GM12878 (cell line): ENCODE results near the gene DNAJC15. TPM values are rescaled to one million over a fixed set of nuclear protein-coding genes. Genes with fewer than 3 reads are reported as not detected.

Experiments
- ATAC-seq: fragments of 200-7000 bp; cut with Tn5 transposase; 3 replicates; pipeline ENCODE4 v1.9.1; 2020; ENCODE audit warnings: mild to moderate bottlenecking, moderate library complexity
- BruUV-seq: library from RNA; stranded (reverse); fragments of 400-500 nt; replicated peaks from 2 replicates; lab custom pipeline; 2021; lab: Mats Ljungman, UMichigan
- CTCF ChIA-PET: fragments of 300-600 bp; sonication (Branson Sonifier 250); formaldehyde crosslinking; extraction: SDS; loops from one replicate; lab custom pipeline; 2021; ENCODE audit warnings: inconsistent platforms; lab: Yijun Ruan, JAX
- POLR2A ChIA-PET: fragments of 350-600 bp; formaldehyde crosslinking; extraction: SDS; loops from one replicate; lab custom pipeline; 2021; ENCODE audit warnings: inconsistent platforms; lab: Charles Lee
- RAD21 ChIA-PET: fragments of 300-600 bp; sonication (Branson Sonifier 250); formaldehyde crosslinking; loops from one replicate; lab custom pipeline; 2023; ENCODE audit warnings: antibody characterized with exemption; ENCODE audit not compliant: unreplicated experiment; lab: Charles Lee
- SMC1A ChIA-PET: fragments of 300-600 bp; sonication (Branson Sonifier 250); formaldehyde crosslinking; loops from one replicate; lab custom pipeline; 2023; ENCODE audit not compliant: unreplicated experiment, uncharacterized antibody; lab: Charles Lee
- DNase-seq: peaks from one replicate; pipeline ENCODE4 v3.0.0-alpha.2; 2011; ENCODE audit warnings: low read depth, low spot score
- FAIRE-seq: peaks from 3 replicates; lab custom pipeline; 2011; peaks lifted over from hg19 to GRCh38; lab: Jason Lieb, UNC
- H2AFZ ChIP-seq: 2 replicates; pipeline ENCODE4 v1.6.0; 2011; ENCODE audit warnings: low read depth, low read length, control low read depth; ENCODE audit not compliant: control insufficient read depth
- H3K27ac ChIP-seq: 2 replicates; pipeline ENCODE4 v1.5.1; 2011; ENCODE audit warnings: control low read depth; ENCODE audit not compliant: control insufficient read depth, insufficient read depth
- H3K27me3 ChIP-seq, 2 experiments: replicated peaks in 1 of 2; 2 replicates each; pipeline versions ENCODE4 v1.6.0 to v1.6.1; 2011; ENCODE audit warnings: low read length in 1 of 2; ENCODE audit not compliant: control insufficient read depth in 2 of 2, insufficient read depth in 2 of 2
- H3K36me3 ChIP-seq, 2 experiments: 2 replicates each; pipeline ENCODE4 v1.5.1; 2011; ENCODE audit warnings: low read length in 1 of 2; ENCODE audit not compliant: control insufficient read depth in 2 of 2, insufficient read depth in 2 of 2
- H3K4me1 ChIP-seq: 2 replicates; pipeline ENCODE4 v1.6.1; 2011; ENCODE audit warnings: mild to moderate bottlenecking, low read length, moderate library complexity, mixed read lengths; ENCODE audit not compliant: control insufficient read depth, insufficient read depth
- H3K4me2 ChIP-seq: 2 replicates; pipeline ENCODE4 v1.6.0; 2011; ENCODE audit warnings: control low read depth; ENCODE audit not compliant: control insufficient read depth, insufficient read depth
- H3K4me3 ChIP-seq: fragments of 200-600 bp; sonication (generic); 2 replicates; pipeline ENCODE4 v1.5.1; 2016
- H3K79me2 ChIP-seq: 2 replicates; pipeline ENCODE4 v1.6.0; 2011; ENCODE audit warnings: low read length; ENCODE audit not compliant: control insufficient read depth, insufficient read depth
- H3K9ac ChIP-seq: 2 replicates; pipeline ENCODE4 v1.8.0; 2011; ENCODE audit warnings: low read length, control low read depth, mixed read lengths; ENCODE audit not compliant: control insufficient read depth, insufficient read depth
- H3K9me3 ChIP-seq: replicated peaks from 3 replicates; pipeline ENCODE4 v1.5.1; 2011; ENCODE audit warnings: mild to moderate bottlenecking, low read length; ENCODE audit not compliant: control insufficient read depth, insufficient read depth
- H4K20me1 ChIP-seq: 2 replicates; pipeline ENCODE4 v1.6.0; 2011; ENCODE audit not compliant: control insufficient read depth, insufficient read depth
- CREM ChIP-seq: IDR thresholded peaks from 2 replicates; pipeline ENCODE4 v1.6.1; 2014; ENCODE audit warnings: antibody characterized with exemption, low read depth
- WRNIP1 ChIP-seq: IDR thresholded peaks from 2 replicates; pipeline ENCODE4 v1.6.1; 2011; ENCODE audit warnings: low read depth, low read length, improper control_type of control experiment, borderline replicate concordance
- ZZZ3 ChIP-seq: IDR thresholded peaks from 2 replicates; pipeline ENCODE4 v1.6.1; 2011; ENCODE audit warnings: low read depth; ENCODE audit not compliant: control insufficient read depth, insufficient read length
- WGBS: methylation state at CpG from one replicate; pipeline ENCODE4 v1.1.6; 2016; ENCODE audit warnings: low lambda C conversion rate; ENCODE audit not compliant: insufficient replicate concordance, insufficient coverage; ENCODE audit errors: missing lambda C conversion rate; 5-methylcytosine and 5-hydroxymethylcytosine counted together
- in situ Hi-C: fragments of 300-500 bp; cut with MboI; formaldehyde crosslinking; loops from 9 replicates; pipeline ENCODE4 v1.14.3; 2018; ENCODE audit warnings: mixed read lengths
- intact Hi-C: fragments of 100-400 bp; cut with micrococcal nuclease; formaldehyde crosslinking; loops from one replicate; pipeline ENCODE4 v1.14.2; 2022; ENCODE audit not compliant: unreplicated experiment
- polyA plus RNA-seq, 11 experiments: library from polyadenylated mRNA; depleted of rRNA in 4 of 11; unstranded in 6 of 11; stranded (reverse) in 5 of 11; fragments of >200 nt; fragmentation: Nextera tagmentation in 4 of 11; fragmentation: Illumina TruSeq in 1 of 11; extraction: Ambion mirVana in 4 of 11; extraction: Trizol in 1 of 11; gene quantifications; 1 replicate in 1 of 11; 2 replicates in 10 of 11; pipeline versions ENCODE4 v1.2.1 to v1.2.3, GENCODE V29; 2011 to 2016; ENCODE audit warnings: inconsistent platforms in 2 of 11, missing spikeins in 2 of 11, low read depth in 1 of 11
- total RNA-seq, 4 experiments: library from RNA; depleted of rRNA in 3 of 4; stranded (reverse); fragments of >200 nt in 3 of 4; fragmentation: Illumina TruSeq in 1 of 4; extraction: Trizol in 1 of 4; gene quantifications; 2 replicates each; pipeline versions ENCODE4 v1.2.1 to v1.2.3, GENCODE V29; 2013 to 2021
- TF ChIP-seq, protein P1 (sequence below): IDR thresholded peaks from 2 replicates; pipeline ENCODE4 v1.6.1; 2011; ENCODE audit warnings: borderline replicate concordance, low read depth, mild to moderate bottlenecking, moderate library complexity, low read length; ENCODE audit not compliant: insufficient read depth, poor library complexity, severe bottlenecking

Gene DNAJC15
- total and polyA plus RNA-seq, 10 of the 15 experiments (the other 5 are each of a cell fraction or from before 2014, with no cell fraction given): 13.1 to 104 (median 54.4) TPM

DNA sequence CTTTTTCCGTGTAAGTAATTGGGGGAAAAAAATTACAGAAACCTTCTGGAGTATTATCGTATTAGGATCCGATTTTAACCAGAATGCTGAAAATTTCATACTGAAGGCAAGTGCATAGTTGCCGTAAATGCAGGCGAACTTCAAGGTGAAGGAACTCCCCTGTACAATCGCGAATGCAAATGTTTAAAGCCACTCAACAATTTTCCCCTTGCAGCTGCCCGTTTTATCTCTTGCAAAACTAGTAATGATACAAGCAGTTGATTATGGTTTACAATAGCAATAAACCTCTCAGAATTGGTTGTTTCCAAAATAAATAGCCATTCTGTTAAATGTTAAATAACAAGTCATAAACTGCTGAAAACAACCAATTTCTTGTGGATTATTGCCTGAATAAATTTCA lies 105.7 kb downstream of the DNAJC15 start (continued):
- TF ChIP-seq ZZZ3: no peak
- TF ChIP-seq, protein P1, sequence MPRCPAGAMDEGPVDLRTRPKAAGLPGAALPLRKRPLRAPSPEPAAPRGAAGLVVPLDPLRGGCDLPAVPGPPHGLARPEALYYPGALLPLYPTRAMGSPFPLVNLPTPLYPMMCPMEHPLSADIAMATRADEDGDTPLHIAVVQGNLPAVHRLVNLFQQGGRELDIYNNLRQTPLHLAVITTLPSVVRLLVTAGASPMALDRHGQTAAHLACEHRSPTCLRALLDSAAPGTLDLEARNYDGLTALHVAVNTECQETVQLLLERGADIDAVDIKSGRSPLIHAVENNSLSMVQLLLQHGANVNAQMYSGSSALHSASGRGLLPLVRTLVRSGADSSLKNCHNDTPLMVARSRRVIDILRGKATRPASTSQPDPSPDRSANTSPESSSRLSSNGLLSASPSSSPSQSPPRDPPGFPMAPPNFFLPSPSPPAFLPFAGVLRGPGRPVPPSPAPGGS: no peak
- TF ChIP-seq, all 136 proteins: peak for 0

DNA sequence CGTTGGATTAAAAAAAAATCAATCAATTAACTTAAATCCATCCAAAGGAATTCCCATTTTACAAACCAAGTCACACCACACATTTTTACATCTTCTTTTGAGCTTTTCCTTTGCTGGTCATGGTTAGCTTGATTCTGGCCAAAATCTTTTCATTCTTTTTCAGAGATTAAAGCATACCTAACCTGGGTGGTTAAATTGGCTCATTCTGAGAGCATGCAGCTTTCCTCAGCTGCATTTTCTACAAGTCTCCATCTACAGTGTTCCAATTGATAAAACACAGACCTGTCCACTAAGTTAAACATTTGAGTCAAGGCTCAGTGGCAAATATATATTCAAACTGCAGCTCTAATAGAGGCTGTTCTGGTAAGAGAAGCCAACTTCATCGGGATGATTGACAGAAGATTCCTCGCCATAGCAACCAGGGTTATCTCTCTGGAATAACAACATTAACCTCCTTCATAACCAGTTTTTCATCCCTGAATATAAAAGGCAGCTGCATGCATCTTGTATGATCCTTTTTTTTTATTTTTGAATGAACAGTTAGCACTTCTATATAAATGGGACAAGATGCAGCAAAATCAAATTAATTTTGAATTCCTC lies 106.2 kb downstream of the DNAJC15 start:
- no peak overlapping the region for H3K9ac ChIP-seq
- H4K20me1 ChIP-seq: no peaks in the 10 kb centered on the region
- TF ChIP-seq WRNIP1: no peak
- no peak for TF ChIP-seq CREM
- intact Hi-C loops: no loop called here
- in situ Hi-C loops: no loop called here
- no peaks in the 10 kb centered on the region; a peak in 1 of 4 replicates for H3K27me3 ChIP-seq
- H2AFZ ChIP-seq: no peak overlapping the region
- 70% methylated on average over 3 of the region's 3 CpGs for WGBS
- H3K27ac ChIP-seq: no peak overlapping the region
- ChIA-PET SMC1A (interaction anchor here (0.6 to 1.7 kb wide), 16 partner anchors 17 to 161 kb away, joined by 3 to 8 read pairs (median 4); no protein-coding TSS in a partner anchor), CTCF (interaction anchor here (0.9 to 1.7 kb wide), 6 partner anchors 24 to 160 kb away, joined by 3 to 10 read pairs (median 4); no protein-coding TSS in a partner anchor), RAD21 (interaction anchor here (0.6 to 1.7 kb wide), 10 partner anchors 35 to 675 kb away, joined by 3 to 6 read pairs (median 4); no protein-coding TSS in a partner anchor), POLR2A (no interaction called here)
- no TSS peak for BruUV-seq
- no peak overlapping the region for H3K4me3 ChIP-seq
- 0 out of 2 replicates have a peak, but pooled peaks cover 8% of the 10 kb centered on the region for H3K4me1 ChIP-seq
- no peak overlapping the region for H3K4me2 ChIP-seq
- FAIRE-seq (no peak), DNase-seq (no peak), ATAC-seq (no peak)
- H3K9me3 ChIP-seq: no peaks in the 10 kb centered on the region
- H3K36me3 ChIP-seq: no peaks in the 10 kb centered on the region
- no peaks in the 10 kb centered on the region for H3K79me2 ChIP-seq
